Measurements from ENCODE around the gene PRX. TPM values are rescaled to one million over a fixed set of nuclear protein-coding genes. Genes with fewer than 3 reads are reported as not detected.
A peak's percentile ranks its signal among the peaks of the same experiment; 100 is the strongest.
"Not testable (repeated sequence)": the region's sequence is repeated elsewhere in the genome, so short reads cannot be mapped to it uniquely, and the experiment has no call there.

Gene PRX
- total RNA-seq, 1 experiment from 2014 or later, result 2.6 TPM

- DNase-seq (ENCODE audit: extremely low read depth, low read depth), result peak; percentile 24
These were observed 3.9 kb upstream of the PRX start for GRCh38 chr19:40416918-40417642.

GRCh38 chr19:40415768-40416167 lies 2.6 kb upstream of the PRX start:
- DNase-seq (ENCODE audit: extremely low read depth, low read depth), result no peak

- DNase-seq (ENCODE audit: extremely low read depth, low read depth), result no peak
These were observed 1.7 kb upstream of the PRX start for GRCh38 chr19:40414542-40415535.

GRCh38 chr19:40412866-40413265 lies 312 bp downstream of the PRX start:
- DNase-seq (ENCODE audit: extremely low read depth, low read depth), result no peak

GRCh38 chr19:40411958-40412499 lies 1.1 kb downstream of the PRX start:
- DNase-seq (ENCODE audit: extremely low read depth, low read depth), result no peak

GRCh38 chr19:40411125-40411842 lies 1.9 kb downstream of the PRX start:
- no peak for DNase-seq (ENCODE audit: extremely low read depth, low read depth)

GRCh38 chr19:40410030-40410389 lies 3.2 kb downstream of the PRX start:
- DNase-seq (ENCODE audit: extremely low read depth, low read depth), result no peak

GRCh38 chr19:40408598-40408925 lies 4.6 kb downstream of the PRX start:
- DNase-seq (ENCODE audit: extremely low read depth, low read depth), result not testable (repeated sequence)

- DNase-seq (ENCODE audit: extremely low read depth, low read depth), result no peak
These were observed 5.2 kb downstream of the PRX start for GRCh38 chr19:40407714-40408597.

GRCh38 chr19:40403262-40403984 lies 9.8 kb downstream of the PRX start:
- peak; percentile 73 for DNase-seq (ENCODE audit: extremely low read depth, low read depth)

- no peak for DNase-seq (ENCODE audit: extremely low read depth, low read depth)
These were observed 12.6 kb downstream of the PRX start for GRCh38 chr19:40400559-40400958.

GRCh38 chr19:40398417-40399131 lies 14.6 kb downstream of the PRX start:
- DNase-seq (ENCODE audit: extremely low read depth, low read depth), result no peak

- DNase-seq (ENCODE audit: extremely low read depth, low read depth), result no peak
These were observed 15.6 kb downstream of the PRX start for GRCh38 chr19:40397568-40397906.

- no peak for DNase-seq (ENCODE audit: extremely low read depth, low read depth)
These were observed 16.2 kb downstream of the PRX start for GRCh38 chr19:40396886-40397567.

GRCh38 chr19:40395956-40396355 lies 17.2 kb downstream of the PRX start:
- no peak for DNase-seq (ENCODE audit: extremely low read depth, low read depth)

- no peak for DNase-seq (ENCODE audit: extremely low read depth, low read depth)
These were observed 18.4 kb downstream of the PRX start for GRCh38 chr19:40394816-40395210.

- no peak for DNase-seq (ENCODE audit: extremely low read depth, low read depth)
These were observed 19.0 kb downstream of the PRX start for GRCh38 chr19:40393894-40394815.
